Calu3 (cell line): Measurements from ENCODE around the gene ARL4D. TPM values are rescaled to one million over a fixed set of nuclear protein-coding genes. Genes with fewer than 3 reads are reported as not detected.

Experiments used
- BruUV-seq: library from RNA; stranded (reverse); fragments of 400-500 nt; replicated peaks from 2 replicates; lab custom pipeline; 2021; lab: Mats Ljungman, UMichigan
- CTCF ChIA-PET: fragments of 300-600 bp; sonication (Branson Sonifier 250); formaldehyde crosslinking; loops from one replicate; lab custom pipeline; 2022; ENCODE audit warnings: antibody characterized with exemption; lab: Charles Lee
- DNase-seq: peaks from one replicate; pipeline ENCODE4 v3.0.0; 2022
- H3K27ac Mint-ChIP-seq: one replicate; pipeline ENCODE4 v1.8.0; 2022; ENCODE audit warnings: mixed read lengths; ENCODE audit not compliant: unreplicated experiment
- H3K27me3 Mint-ChIP-seq: one replicate; pipeline ENCODE4 v1.8.0; 2022; ENCODE audit warnings: mixed read lengths; ENCODE audit not compliant: unreplicated experiment
- H3K36me3 Mint-ChIP-seq: one replicate; pipeline ENCODE4 v1.8.0; 2022; ENCODE audit warnings: mild to moderate bottlenecking, moderate library complexity, mixed read lengths; ENCODE audit not compliant: insufficient read depth, unreplicated experiment
- H3K4me1 Mint-ChIP-seq: one replicate; pipeline ENCODE4 v1.8.0; 2022; ENCODE audit warnings: mild to moderate bottlenecking, low read depth, mixed read lengths; ENCODE audit not compliant: unreplicated experiment
- H3K4me3 Mint-ChIP-seq: one replicate; pipeline ENCODE4 v1.8.0; 2022; ENCODE audit warnings: mild to moderate bottlenecking, low read depth, moderate library complexity, mixed read lengths; ENCODE audit not compliant: unreplicated experiment
- H3K9me3 Mint-ChIP-seq: one replicate; pipeline ENCODE4 v1.8.0; 2022; ENCODE audit warnings: low read depth, mixed read lengths; ENCODE audit not compliant: unreplicated experiment
- CTCF ChIP-seq: fragments of 200-600 bp; IDR thresholded peaks from one replicate; pipeline ENCODE4 v1.8.0; 2022; ENCODE audit warnings: antibody characterized with exemption; ENCODE audit not compliant: unreplicated experiment
- intact Hi-C: fragments of 100-400 bp; cut with micrococcal nuclease; formaldehyde crosslinking; loops from one replicate; pipeline ENCODE4 v1.10.0; 2022; ENCODE audit not compliant: unreplicated experiment
- total RNA-seq: library from RNA; stranded (reverse); gene quantifications from 2 replicates; pipeline ENCODE4 v1.2.3, GENCODE V29; 2022

Gene ARL4D
- total RNA-seq, 1 experiment from 2014 or later, result 3.4 TPM

- no peak for TF ChIP-seq CTCF
- BruUV-seq, result no TSS peak
- Mint-ChIP-seq H3K4me1 (peaks cover 13% of the 10 kb centered on the region), H3K27ac (no peak overlapping the region), H3K9me3 (no peaks in the 10 kb centered on the region), H3K4me3 (no peak overlapping the region), H3K36me3 (peaks cover 13% of the 10 kb centered on the region), H3K27me3 (no peaks in the 10 kb centered on the region)
- intact Hi-C loops, result no loop called here
- CTCF ChIA-PET, result interaction anchor here (0.8 to 7.3 kb wide), 3 partner anchors 38 to 87 kb away, joined by 3 to 154 read pairs (median 88); partner anchors contain the start of gene DHX8
- DNase-seq, result no peak
Measured at GRCh38 chr17:43396491-43397060, 2.2 kb upstream of the ARL4D start.

- Mint-ChIP-seq H3K27ac (peak overlapping the region; percentile 62), H3K4me1 (peaks cover 13% of the 10 kb centered on the region), H3K9me3 (no peaks in the 10 kb centered on the region), H3K27me3 (no peaks in the 10 kb centered on the region), H3K4me3 (peak overlapping the region; percentile 81), H3K36me3 (peaks cover 13% of the 10 kb centered on the region)
- TF ChIP-seq CTCF, result no peak
- intact Hi-C loops, result no loop called here
- CTCF ChIA-PET, result interaction anchor here (0.6 to 7.2 kb wide), 3 partner anchors 50 to 389 kb away, joined by 4 to 88 read pairs (median 4); partner anchors contain the start of gene DHX8
- DNase-seq, result no peak
- no TSS peak for BruUV-seq
Measured at GRCh38 chr17:43399839-43400328, 1.1 kb downstream of the ARL4D start.

GRCh38 chr17:43400943-43401717 lies 2.3 kb downstream of the ARL4D start:
- intact Hi-C loops, result no loop called here
- peaks cover 13% of the 10 kb centered on the region for H3K4me1 Mint-ChIP-seq

More at GRCh38 chr17:43400943-43401717, 2.3 kb downstream of the ARL4D start:
- Mint-ChIP-seq H3K4me3 (no peak overlapping the region), H3K36me3 (peaks cover 13% of the 10 kb centered on the region), H3K9me3 (no peaks in the 10 kb centered on the region), H3K27ac (no peak overlapping the region), H3K27me3 (no peaks in the 10 kb centered on the region)
- peak; percentile 43 for DNase-seq
- no TSS peak for BruUV-seq
- CTCF ChIA-PET, result interaction anchor here (0.5 to 7.2 kb wide), 5 partner anchors 20 to 82 kb away, joined by 3 to 88 read pairs (median 3); partner anchors contain the start of gene DHX8
- TF ChIP-seq CTCF, result no peak
